HEK293 (cell line): ENCODE results near the gene LBHD2.
A peak's percentile ranks its signal among the peaks of the same experiment; 100 is the strongest.

Source experiments
- CTCF ChIA-PET: fragments of 350-600 bp; formaldehyde crosslinking; extraction: SDS; loops from one replicate; lab custom pipeline; 2021; ENCODE audit warnings: antibody characterized with exemption; lab: Yijun Ruan, JAX
- POLR2A ChIA-PET: fragments of 300-600 bp; formaldehyde crosslinking; extraction: SDS; loops from one replicate; lab custom pipeline; 2020; ENCODE audit warnings: antibody characterized with exemption, inconsistent platforms; lab: Yijun Ruan, JAX
- H3K27ac ChIP-seq: fragments of 200-500 bp; sonication (Bioruptor generic); 2 replicates; pipeline ENCODE4 v1.5.1; 2014; ENCODE audit warnings: low read depth, low read length, control low read depth, inconsistent platforms; ENCODE audit errors: extremely low read depth
- H3K36me3 ChIP-seq, 2 experiments: fragments of 200-500 bp in 1 of 2; sonication (Bioruptor generic) in 1 of 2; 1 replicate in 1 of 2; 2 replicates in 1 of 2; pipeline ENCODE4 v1.5.1; 2014 to 2017; ENCODE audit warnings: inconsistent platforms in 2 of 2, low read length in 2 of 2; ENCODE audit not compliant: control insufficient read depth in 2 of 2, insufficient read depth in 1 of 2
- H3K4me1 ChIP-seq: fragments of 200-500 bp; sonication (Bioruptor generic); 2 replicates; pipeline ENCODE4 v1.5.1; 2014; ENCODE audit warnings: mild to moderate bottlenecking, low read length, inconsistent platforms; ENCODE audit not compliant: control insufficient read depth, insufficient read depth
- H3K4me3 ChIP-seq: 2 replicates; pipeline ENCODE4 v1.5.1; 2011; ENCODE audit warnings: low read depth, mild to moderate bottlenecking, control low read depth, low read length, moderate library complexity
- H3K9me3 ChIP-seq: fragments of 200-500 bp; sonication (Bioruptor generic); 2 replicates; pipeline ENCODE4 v1.5.1; 2014; ENCODE audit warnings: low read depth, low read length, inconsistent platforms; ENCODE audit not compliant: control insufficient read depth, insufficient read depth
- ATF2 ChIP-seq: fragments of 450-650 bp; formaldehyde crosslinking; IDR thresholded peaks from 2 replicates; pipeline ENCODE4 v1.5.1; 2016; ENCODE audit warnings: missing biosample characterization, missing genetic modification characterization, low read depth
- BCL11A ChIP-seq: fragments of 450-650 bp; formaldehyde crosslinking; IDR thresholded peaks from 2 replicates; pipeline ENCODE4 v1.5.1; 2016; ENCODE audit warnings: low read depth, missing biosample characterization, missing genetic modification characterization
- KLF17 ChIP-seq: fragments of 450-650 bp; formaldehyde crosslinking; IDR thresholded peaks from 2 replicates; pipeline ENCODE4 v1.5.1; 2016; ENCODE audit warnings: missing biosample characterization, missing genetic modification characterization
- KLF7 ChIP-seq: fragments of 450-650 bp; formaldehyde crosslinking; IDR thresholded peaks from 2 replicates; pipeline ENCODE4 v1.5.1; 2016; ENCODE audit warnings: missing biosample characterization, missing genetic modification characterization, borderline replicate concordance
- MZF1 ChIP-seq: fragments of 450-650 bp; formaldehyde crosslinking; IDR thresholded peaks from 2 replicates; pipeline ENCODE4 v1.5.1; 2017; ENCODE audit warnings: missing biosample characterization, missing genetic modification characterization, borderline replicate concordance
- PRDM10 ChIP-seq: fragments of 450-650 bp; formaldehyde crosslinking; IDR thresholded peaks from 2 replicates; pipeline ENCODE4 v1.5.1; 2016; ENCODE audit warnings: missing biosample characterization, missing genetic modification characterization
- YY1 ChIP-seq: fragments of 450-650 bp; formaldehyde crosslinking; IDR thresholded peaks from 2 replicates; pipeline ENCODE4 v1.5.1; 2018; ENCODE audit warnings: missing biosample characterization, missing genetic modification characterization
- YY2 ChIP-seq: fragments of 450-650 bp; formaldehyde crosslinking; IDR thresholded peaks from 2 replicates; pipeline ENCODE4 v1.5.1; 2016; ENCODE audit warnings: missing biosample characterization, missing genetic modification characterization
- ZFHX2 ChIP-seq: fragments of 450-650 bp; formaldehyde crosslinking; conservative IDR thresholded peaks from 2 replicates; pipeline ENCODE4 v1.5.1; 2016; ENCODE audit warnings: missing biosample characterization, missing genetic modification characterization
- ZIC2 ChIP-seq: fragments of 450-650 bp; formaldehyde crosslinking; IDR thresholded peaks from 2 replicates; pipeline ENCODE4 v1.5.1; 2016; ENCODE audit warnings: missing biosample characterization, missing genetic modification characterization
- ZNF184 ChIP-seq: fragments of 450-650 bp; IDR thresholded peaks from 2 replicates; pipeline ENCODE4 v1.5.1; 2018; ENCODE audit warnings: missing biosample characterization, mild to moderate bottlenecking, missing genetic modification characterization
- ZNF19 ChIP-seq: fragments of 450-650 bp; formaldehyde crosslinking; IDR thresholded peaks from 2 replicates; pipeline ENCODE4; 2016; ENCODE audit warnings: missing biosample characterization, missing genetic modification characterization, low read depth
- ZNF202 ChIP-seq: fragments of 450-650 bp; formaldehyde crosslinking; IDR thresholded peaks from 2 replicates; pipeline ENCODE4 v1.5.1; 2016; ENCODE audit warnings: missing biosample characterization, missing genetic modification characterization, borderline replicate concordance
- ZNF280C ChIP-seq: fragments of 450-650 bp; formaldehyde crosslinking; IDR thresholded peaks from 2 replicates; pipeline ENCODE4 v1.5.1; 2016; ENCODE audit warnings: missing biosample characterization, missing genetic modification characterization
- ZNF394 ChIP-seq: fragments of 450-650 bp; formaldehyde crosslinking; IDR thresholded peaks from 2 replicates; pipeline ENCODE4 v1.5.1; 2016; ENCODE audit warnings: missing biosample characterization, missing genetic modification characterization, mild to moderate bottlenecking, moderate library complexity, borderline replicate concordance
- ZNF518A ChIP-seq: fragments of 450-650 bp; formaldehyde crosslinking; conservative IDR thresholded peaks from 2 replicates; pipeline ENCODE4 v1.5.1; 2016; ENCODE audit warnings: low read depth, missing biosample characterization, missing genetic modification characterization
- ZNF571 ChIP-seq: fragments of 450-650 bp; formaldehyde crosslinking; IDR thresholded peaks from 2 replicates; pipeline ENCODE4 v1.5.0; 2017; ENCODE audit warnings: missing biosample characterization, missing genetic modification characterization
- ZNF76 ChIP-seq: fragments of 450-650 bp; formaldehyde crosslinking; IDR thresholded peaks from 2 replicates; pipeline ENCODE4; 2016; ENCODE audit warnings: low read depth, missing biosample characterization, missing genetic modification characterization, borderline replicate concordance
- ZNF792 ChIP-seq: fragments of 450-650 bp; formaldehyde crosslinking; IDR thresholded peaks from 2 replicates; pipeline ENCODE4 v1.5.1; 2016; ENCODE audit warnings: missing biosample characterization, missing genetic modification characterization
- ZNF830 ChIP-seq: fragments of 450-650 bp; IDR thresholded peaks from 2 replicates; pipeline ENCODE4 v1.5.0; 2018; ENCODE audit warnings: missing biosample characterization, missing genetic modification characterization, low read depth, mild to moderate bottlenecking, moderate library complexity

The LBHD2 gene

GRCh38 chr14:103073876-103074728 is 9.9 kb upstream of the LBHD2 start (continued):
- TF ChIP-seq PRDM10 (no peak), ZNF76 (tag by site-specific recombination) (no peak), ZNF518A (tag by site-specific recombination) (no peak), YY1 (tag by site-specific recombination) (no peak), YY2 (peak; percentile 26; the same call in 1 of the 2 replicates), ZNF202 (tag by site-specific recombination) (no peak), ZNF792 (tag by site-specific recombination) (no peak), ZNF19 (no peak), MZF1 (tag by site-specific recombination) (no peak), ATF2 (no peak), BCL11A (no peak), KLF7 (tag by site-specific recombination) (no peak), ZNF394 (tag by site-specific recombination) (no peak), ZNF184 (no peak), ZIC2 (peak; percentile 52)

- H3K9me3 ChIP-seq = no peaks in the 10 kb centered on the region
- H3K4me1 ChIP-seq = 0 out of 2 replicates have a peak, but pooled peaks cover 3% of the 10 kb centered on the region
- peak overlapping the region; percentile 39; the same call in 1 of the 2 replicates for H3K27ac ChIP-seq
- peak overlapping the region; percentile 58 for H3K4me3 ChIP-seq
- ChIA-PET POLR2A (interaction anchor here (1.8 kb wide), 1 partner anchor 259 kb away, joined by 4 read pairs; the partner anchor contains the start of gene EIF5), CTCF (interaction anchor here (0.6 to 4.4 kb wide), 20 partner anchors 13 to 381 kb away, joined by 3 to 37 read pairs (median 3); partner anchors contain the start of gene CDC42BPB)
- no peaks in the 10 kb centered on the region for H3K36me3 ChIP-seq
- TF ChIP-seq BCL11A = 0 out of 2 replicates have a peak, but pooled peaks have one; percentile 15
- peak; percentile 48; the same call in 1 of the 2 replicates for TF ChIP-seq KLF17 (tag by site-specific recombination)
- TF ChIP-seq ZFHX2 (tag by site-specific recombination) = peak; percentile 79
- TF ChIP-seq ZNF830 (tag by site-specific recombination) = no peak
- TF ChIP-seq ZNF280C = no peak
- TF ChIP-seq ZNF571 = no peak
- no peak for TF ChIP-seq ZNF184
These were observed 9.2 kb upstream of the LBHD2 start for GRCh38 chr14:103074729-103075367.
